A549 treated with Mapracorat at 1 μM for 4 hours (cell line): ENCODE measurements around the gene SSX1. TPM values are rescaled to one million over a fixed set of nuclear protein-coding genes. Genes with fewer than 3 reads are reported as not detected.

Experiments used
- total RNA-seq: library from RNA; stranded (reverse); fragments of 200-300 nt; extraction: Qiagen RNA extraction; gene quantifications from 5 replicates; pipeline ENCODE4 v1.2.3, GENCODE V29; 2022

SSX1 gene, protein sequence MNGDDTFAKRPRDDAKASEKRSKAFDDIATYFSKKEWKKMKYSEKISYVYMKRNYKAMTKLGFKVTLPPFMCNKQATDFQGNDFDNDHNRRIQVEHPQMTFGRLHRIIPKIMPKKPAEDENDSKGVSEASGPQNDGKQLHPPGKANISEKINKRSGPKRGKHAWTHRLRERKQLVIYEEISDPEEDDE
- total RNA-seq, result not detected in 5 replicates

DNA sequence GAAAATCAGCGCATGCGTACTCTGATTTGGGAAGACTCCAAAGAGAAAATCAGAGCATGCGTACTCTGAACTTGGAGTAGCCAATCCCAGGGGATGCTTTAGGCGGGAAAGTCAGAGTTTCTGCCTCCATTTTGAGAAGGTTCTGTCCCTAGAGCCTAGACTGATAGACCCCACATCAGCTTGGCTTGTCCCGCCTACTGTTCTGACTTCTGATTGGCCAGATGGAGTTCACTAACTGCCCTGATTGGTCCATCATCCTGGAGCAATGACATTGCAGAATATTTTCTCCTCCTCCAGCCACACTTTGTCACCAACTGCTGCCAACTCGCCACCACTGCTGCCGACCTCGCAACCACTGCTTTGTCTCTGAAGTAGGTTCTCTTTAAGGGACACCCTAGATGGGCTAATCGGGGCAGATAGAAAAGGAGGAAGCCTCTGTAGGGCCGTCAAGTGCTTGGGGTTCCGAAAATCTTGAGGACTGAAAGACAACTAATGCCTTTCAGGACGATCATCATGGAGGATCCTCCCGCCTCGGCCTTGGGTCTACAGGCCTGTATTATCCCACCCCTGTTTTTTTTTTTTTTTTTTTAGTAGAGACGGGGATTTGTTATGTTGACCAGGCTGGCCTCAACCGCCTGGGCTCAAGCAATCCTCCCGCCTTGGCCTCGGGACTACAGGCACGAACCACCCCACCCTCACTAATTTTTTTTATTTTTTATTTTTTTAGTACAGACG, at the start of gene SSX1:
Gene SSX1 (plus strand): TSS at position 331 of the 735 bp plus-strand sequence. CDS start 1,850 bp downstream, outside the sequence.

Other genes with a start within 250 kb of the SSX1 start
- not detected in 5 replicates for gene SPACA5, start 248.4 kb upstream of the SSX1 start, total RNA-seq
- 0.12 to 0.42 TPM (median 0.27 TPM) in 5 replicates for gene ZNF630, start 183.8 kb upstream of the SSX1 start, total RNA-seq
- gene SPACA5B, start 124.8 kb upstream of the SSX1 start, total RNA-seq, result not detected in 5 replicates
- gene SSX5, start 58.6 kb upstream of the SSX1 start, total RNA-seq, result not detected in 5 replicates
- not detected in 5 replicates for gene SSX3, start 101.3 kb downstream of the SSX1 start, total RNA-seq
- gene SSX4, start 128.1 kb downstream of the SSX1 start, total RNA-seq, result not detected in 5 replicates
- not detected in 5 replicates for gene SSX4B, start 156.6 kb downstream of the SSX1 start, total RNA-seq
- gene SLC38A5, start 214.9 kb downstream of the SSX1 start, total RNA-seq, result 0.13 to 0.56 TPM (median 0.31 TPM) in 5 replicates
- gene FTSJ1, start 220.8 kb downstream of the SSX1 start, total RNA-seq, result 66.3 to 72.2 TPM (median 71.3 TPM) in 5 replicates